Activated naive CD4-positive, alpha-beta T cell treated with anti-CD3 and anti-CD28 coated beads for 36 hours (primary cell): Measurements from ENCODE around the gene SLC22A7. TPM values are rescaled to one million over a fixed set of nuclear protein-coding genes. Genes with fewer than 3 reads are reported as not detected.
"Not testable (repeated sequence)": the region's sequence is repeated elsewhere in the genome, so short reads cannot be mapped to it uniquely, and the experiment has no call there.

ENCODE experiments used
- CTCF ChIA-PET: fragments of 350-600 bp; sonication (Branson Sonifier 250); formaldehyde crosslinking; loops from one replicate; lab custom pipeline; 2021; ENCODE audit warnings: antibody characterized with exemption; lab: Charles Lee
- DNase-seq: peaks from one replicate; pipeline ENCODE4 v3.0.0-alpha.2; 2020
- H3K27ac Mint-ChIP-seq: one replicate; pipeline ENCODE4 v1.8.0; 2021; ENCODE audit warnings: mild to moderate bottlenecking, mixed read lengths
- H3K27me3 Mint-ChIP-seq: one replicate; pipeline ENCODE4 v1.8.0; 2021; ENCODE audit warnings: low read depth, mixed read lengths
- H3K36me3 Mint-ChIP-seq: one replicate; pipeline ENCODE4 v1.8.0; 2021; ENCODE audit warnings: low read depth, mixed read lengths
- H3K4me1 Mint-ChIP-seq: one replicate; pipeline ENCODE4 v1.8.0; 2021; ENCODE audit warnings: low read depth, mixed read lengths
- H3K4me3 Mint-ChIP-seq: one replicate; pipeline ENCODE4 v1.8.0; 2021; ENCODE audit warnings: mild to moderate bottlenecking, moderate library complexity, mixed read lengths
- H3K9me3 Mint-ChIP-seq: one replicate; pipeline ENCODE4 v1.8.0; 2021; ENCODE audit warnings: mixed read lengths
- intact Hi-C: fragments of 100-400 bp; cut with micrococcal nuclease; formaldehyde crosslinking; loops from one replicate; pipeline ENCODE4 v1.15.1; 2023
- total RNA-seq, 2 experiments: library from RNA; stranded (reverse); gene quantifications; one replicate each; pipeline ENCODE4 v1.2.3, GENCODE V29; 2021

The SLC22A7 gene
- total RNA-seq, 2 experiments from 2014 or later, result not detected

GRCh38 chr6:43336382-43336781 lies 38.3 kb downstream of the SLC22A7 start:
- H3K9me3 Mint-ChIP-seq, result no peaks in the 10 kb centered on the region
- H3K27me3 Mint-ChIP-seq, result no peaks in the 10 kb centered on the region
- CTCF ChIA-PET, result no interaction called here
- no peak for DNase-seq
- intact Hi-C loops, result no loop called here
- H3K4me3 Mint-ChIP-seq, result no peak overlapping the region
- H3K36me3 Mint-ChIP-seq, result peaks cover 6% of the 10 kb centered on the region
- H3K27ac Mint-ChIP-seq, result no peak overlapping the region
- H3K4me1 Mint-ChIP-seq, result peaks cover 16% of the 10 kb centered on the region

GRCh38 chr6:43338243-43338642 lies 40.2 kb downstream of the SLC22A7 start:
- no peaks in the 10 kb centered on the region for H3K27me3 Mint-ChIP-seq
- no peak overlapping the region for H3K4me3 Mint-ChIP-seq
- H3K27ac Mint-ChIP-seq, result peak overlapping the region; percentile 38
- CTCF ChIA-PET, result interaction anchor here (0.7 kb wide), 1 partner anchor 109 kb away, joined by 3 read pairs; the partner anchor contains the start of gene DNPH1
- no peak for DNase-seq
- intact Hi-C loops, result no loop called here
- H3K4me1 Mint-ChIP-seq, result peaks cover 7% of the 10 kb centered on the region
- H3K9me3 Mint-ChIP-seq, result no peaks in the 10 kb centered on the region
- peaks cover 9% of the 10 kb centered on the region for H3K36me3 Mint-ChIP-seq

- intact Hi-C loops, result no loop called here
- Mint-ChIP-seq H3K4me1 (peaks cover 7% of the 10 kb centered on the region), H3K36me3 (peaks cover 9% of the 10 kb centered on the region), H3K27ac (no peak overlapping the region), H3K27me3 (no peaks in the 10 kb centered on the region), H3K9me3 (no peaks in the 10 kb centered on the region), H3K4me3 (no peak overlapping the region)
- DNase-seq, result no peak
- CTCF ChIA-PET, result no interaction called here
Measured at GRCh38 chr6:43339168-43339567, 41.1 kb downstream of the SLC22A7 start.

- DNase-seq, H3K27ac Mint-ChIP-seq, CTCF ChIA-PET, H3K27me3 Mint-ChIP-seq, H3K4me1 Mint-ChIP-seq, H3K9me3 Mint-ChIP-seq, intact Hi-C loops, H3K4me3 Mint-ChIP-seq, H3K36me3 Mint-ChIP-seq: not testable (repeated sequence)
Measured at GRCh38 chr6:43346243-43346642, 48.2 kb downstream of the SLC22A7 start.

GRCh38 chr6:43347021-43347420 lies 49.0 kb downstream of the SLC22A7 start:
- no peaks in the 10 kb centered on the region for H3K9me3 Mint-ChIP-seq
- H3K27ac Mint-ChIP-seq, result no peak overlapping the region
- CTCF ChIA-PET, result no interaction called here
- H3K27me3 Mint-ChIP-seq, result no peaks in the 10 kb centered on the region
- no peak for DNase-seq
- intact Hi-C loops, result no loop called here
- no peaks in the 10 kb centered on the region for H3K4me1 Mint-ChIP-seq
- no peak overlapping the region for H3K4me3 Mint-ChIP-seq
- H3K36me3 Mint-ChIP-seq, result peaks cover 8% of the 10 kb centered on the region

GRCh38 chr6:43347444-43347843 lies 49.4 kb downstream of the SLC22A7 start:
- Mint-ChIP-seq H3K27ac (no peak overlapping the region), H3K36me3 (peaks cover 6% of the 10 kb centered on the region), H3K9me3 (no peaks in the 10 kb centered on the region), H3K4me3 (no peak overlapping the region), H3K4me1 (no peaks in the 10 kb centered on the region), H3K27me3 (no peaks in the 10 kb centered on the region)
- DNase-seq, result no peak
- CTCF ChIA-PET, result no interaction called here
- intact Hi-C loops, result no loop called here

GRCh38 chr6:43351951-43352350 lies 53.9 kb downstream of the SLC22A7 start:
- DNase-seq, result not testable (repeated sequence)
- peaks cover 20% of the 10 kb centered on the region for H3K36me3 Mint-ChIP-seq

More at GRCh38 chr6:43351951-43352350, 53.9 kb downstream of the SLC22A7 start:
- H3K27me3 Mint-ChIP-seq, H3K4me3 Mint-ChIP-seq, intact Hi-C loops, H3K9me3 Mint-ChIP-seq, H3K4me1 Mint-ChIP-seq, H3K27ac Mint-ChIP-seq: not testable (repeated sequence)
- CTCF ChIA-PET, result interaction anchor here (0.7 kb wide), 1 partner anchor 71 kb away, joined by 3 read pairs; no protein-coding TSS in a partner anchor

Other genes starting within 250 kb of the SLC22A7 start
- gene CUL7, start 244.4 kb upstream of the SLC22A7 start, total RNA-seq, result 10 to 100 TPM; 21.9 to 22.1 TPM
- gene MRPL2, start 238.8 kb upstream of the SLC22A7 start, total RNA-seq, result 10 to 100 TPM; 87.7 to 95.1 TPM
- gene KLC4, start 238.6 kb upstream of the SLC22A7 start, total RNA-seq, result 10 to 100 TPM; 12.0 to 12.3 TPM
- gene PTK7, start 221.9 kb upstream of the SLC22A7 start, total RNA-seq, result 1 to 10 TPM; 2.0 to 2.2 TPM
- 10 to 100 TPM; 27.8 to 28.2 TPM for gene SRF, start 127.0 kb upstream of the SLC22A7 start, total RNA-seq
- 10 to 100 TPM; 43.1 to 49.3 TPM for gene CUL9, start 116.1 kb upstream of the SLC22A7 start, total RNA-seq
- gene DNPH1, start 68.8 kb upstream of the SLC22A7 start, total RNA-seq, result 10 to 100 TPM; 59.7 to 59.8 TPM
- under 1 TPM in 1 of 2 experiments, not detected in 1; 0.02 TPM for gene TTBK1, start 54.8 kb upstream of the SLC22A7 start, total RNA-seq
- 1 to 10 TPM; 2.9 to 3.1 TPM for gene CRIP3, start 10.6 kb downstream of the SLC22A7 start, total RNA-seq
- gene ZNF318, start 71.4 kb downstream of the SLC22A7 start, total RNA-seq, result 1 to 10 TPM; 9.3 to 9.9 TPM
- 10 to 100 TPM; 22.7 to 26.6 TPM for gene ABCC10, start 129.3 kb downstream of the SLC22A7 start, total RNA-seq
- gene DLK2, start 157.3 kb downstream of the SLC22A7 start, total RNA-seq, result under 1 TPM; 0.47 to 0.52 TPM
- gene TJAP1, start 179.3 kb downstream of the SLC22A7 start, total RNA-seq, result 10 to 100 TPM; 23.0 to 24.6 TPM
- under 1 TPM; 0.10 to 0.17 TPM for gene LRRC73, start 212.1 kb downstream of the SLC22A7 start, total RNA-seq
- 10 to 100 TPM; 26.2 to 26.5 TPM for gene YIPF3, start 218.7 kb downstream of the SLC22A7 start, total RNA-seq
- gene POLR1C, start 218.8 kb downstream of the SLC22A7 start, total RNA-seq, result 10 to 100 TPM; 47.5 to 50.1 TPM